Measurements from ENCODE around the gene NPAS3.

Gene NPAS3

GRCh38 chr14:33492491-33492890, 553.8 kb downstream of the NPAS3 start:
- no peak for DNase-seq

- no peak for DNase-seq
Observed at GRCh38 chr14:33493266-33493665, 554.6 kb downstream of the NPAS3 start.

- DNase-seq, result no peak
Observed at GRCh38 chr14:33493990-33494389, 555.3 kb downstream of the NPAS3 start.

- no peak for DNase-seq
Observed at GRCh38 chr14:33499687-33500086, 561.0 kb downstream of the NPAS3 start.

GRCh38 chr14:33504246-33505099, 565.8 kb downstream of the NPAS3 start:
- DNase-seq, result no peak

- no peak for DNase-seq
Observed at GRCh38 chr14:33505266-33505962, 566.7 kb downstream of the NPAS3 start.

- no peak for DNase-seq
Observed at GRCh38 chr14:33505963-33506329, 567.3 kb downstream of the NPAS3 start.

- DNase-seq, result peak; percentile 55
Observed at GRCh38 chr14:33508126-33509062, 569.7 kb downstream of the NPAS3 start.

GRCh38 chr14:33509454-33509853, 570.8 kb downstream of the NPAS3 start:
- DNase-seq, result no peak

GRCh38 chr14:33510063-33510481, 571.4 kb downstream of the NPAS3 start:
- DNase-seq, result peak; percentile 38

- no peak for DNase-seq
Observed at GRCh38 chr14:33510991-33511390, 572.3 kb downstream of the NPAS3 start.

- DNase-seq, result no peak
Observed at GRCh38 chr14:33511851-33512640, 573.4 kb downstream of the NPAS3 start.

- DNase-seq, result no peak
Observed at GRCh38 chr14:33515441-33515840, 576.8 kb downstream of the NPAS3 start.

GRCh38 chr14:33515899-33516298, 577.2 kb downstream of the NPAS3 start:
- DNase-seq, result no peak

- DNase-seq, result no peak
Observed at GRCh38 chr14:33516898-33517436, 578.3 kb downstream of the NPAS3 start.

- no peak for DNase-seq
Observed at GRCh38 chr14:33521192-33521591, 582.5 kb downstream of the NPAS3 start.

GRCh38 chr14:33524244-33524643, 585.6 kb downstream of the NPAS3 start:
- no peak for DNase-seq

- no peak for DNase-seq
Observed at GRCh38 chr14:33525626-33526025, 586.9 kb downstream of the NPAS3 start.

GRCh38 chr14:33527023-33527634, 588.5 kb downstream of the NPAS3 start:
- DNase-seq, result no peak

- no peak for DNase-seq
Observed at GRCh38 chr14:33528655-33529054, 590.0 kb downstream of the NPAS3 start.
